ENCODE data around the gene SPOUT1.

- TF ChIP-seq POLR2A (IDR thresholded peaks at IDR 0.05) (no peak), CTCF (IDR thresholded peaks at IDR 0.05) (no peak), POLR2AphosphoS5 (IDR thresholded peaks at IDR 0.05) (no peak)
These were observed 56.5 kb downstream of the SPOUT1 start for GRCh38 chr9:128773049-128773448.
